Astrocyte of the cerebellum (primary cell): Measurements from ENCODE around the gene SCO1.

Source experiments
- DNase-seq: peaks from one replicate; pipeline ENCODE4 v3.0.0-alpha.2; 2011; ENCODE audit warnings: low read depth
- H3K4me3 ChIP-seq: 2 replicates; pipeline ENCODE4 v1.5.1; 2011; ENCODE audit warnings: mild to moderate bottlenecking, low read depth, low read length, moderate library complexity
- in situ Hi-C: cut with HindIII; loops from 2 replicates; pipeline ENCODE4 v1.10.0; 2017; ENCODE audit warnings: low sequenced_read_pairs
- TF ChIP-seq, protein P1 (sequence below): IDR thresholded peaks from 2 replicates; pipeline ENCODE4 v1.5.1; 2012; ENCODE audit warnings: low read length, low read depth, moderate library complexity, mild to moderate bottlenecking; ENCODE audit errors: missing control alignments

Gene SCO1

DNA sequence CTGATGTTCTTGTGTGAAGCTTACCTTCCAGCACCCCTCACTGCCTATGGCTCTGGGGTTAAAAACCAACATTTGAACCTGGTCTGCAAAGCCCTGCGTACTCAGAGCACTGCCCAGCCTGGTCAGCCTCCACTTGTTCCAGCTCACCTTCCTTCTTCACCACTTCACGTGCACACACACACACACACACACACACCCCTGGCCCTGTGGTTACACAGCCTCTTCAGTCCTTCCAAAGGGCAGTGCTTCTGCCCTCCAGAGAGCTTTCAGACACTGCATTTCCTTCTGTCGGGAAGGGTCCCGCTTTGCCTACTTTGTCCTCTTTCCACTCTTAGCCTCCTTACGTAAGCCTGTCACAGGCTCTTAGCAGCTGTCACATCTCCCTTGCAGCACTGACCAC is 42.1 kb upstream of the SCO1 start:
- in situ Hi-C loops = no loop called here
- H3K4me3 ChIP-seq = no peak overlapping the region
- TF ChIP-seq, protein P1, sequence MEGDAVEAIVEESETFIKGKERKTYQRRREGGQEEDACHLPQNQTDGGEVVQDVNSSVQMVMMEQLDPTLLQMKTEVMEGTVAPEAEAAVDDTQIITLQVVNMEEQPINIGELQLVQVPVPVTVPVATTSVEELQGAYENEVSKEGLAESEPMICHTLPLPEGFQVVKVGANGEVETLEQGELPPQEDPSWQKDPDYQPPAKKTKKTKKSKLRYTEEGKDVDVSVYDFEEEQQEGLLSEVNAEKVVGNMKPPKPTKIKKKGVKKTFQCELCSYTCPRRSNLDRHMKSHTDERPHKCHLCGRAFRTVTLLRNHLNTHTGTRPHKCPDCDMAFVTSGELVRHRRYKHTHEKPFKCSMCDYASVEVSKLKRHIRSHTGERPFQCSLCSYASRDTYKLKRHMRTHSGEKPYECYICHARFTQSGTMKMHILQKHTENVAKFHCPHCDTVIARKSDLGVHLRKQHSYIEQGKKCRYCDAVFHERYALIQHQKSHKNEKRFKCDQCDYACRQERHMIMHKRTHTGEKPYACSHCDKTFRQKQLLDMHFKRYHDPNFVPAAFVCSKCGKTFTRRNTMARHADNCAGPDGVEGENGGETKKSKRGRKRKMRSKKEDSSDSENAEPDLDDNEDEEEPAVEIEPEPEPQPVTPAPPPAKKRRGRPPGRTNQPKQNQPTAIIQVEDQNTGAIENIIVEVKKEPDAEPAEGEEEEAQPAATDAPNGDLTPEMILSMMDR = no peak
- DNase-seq = no peak

DNA sequence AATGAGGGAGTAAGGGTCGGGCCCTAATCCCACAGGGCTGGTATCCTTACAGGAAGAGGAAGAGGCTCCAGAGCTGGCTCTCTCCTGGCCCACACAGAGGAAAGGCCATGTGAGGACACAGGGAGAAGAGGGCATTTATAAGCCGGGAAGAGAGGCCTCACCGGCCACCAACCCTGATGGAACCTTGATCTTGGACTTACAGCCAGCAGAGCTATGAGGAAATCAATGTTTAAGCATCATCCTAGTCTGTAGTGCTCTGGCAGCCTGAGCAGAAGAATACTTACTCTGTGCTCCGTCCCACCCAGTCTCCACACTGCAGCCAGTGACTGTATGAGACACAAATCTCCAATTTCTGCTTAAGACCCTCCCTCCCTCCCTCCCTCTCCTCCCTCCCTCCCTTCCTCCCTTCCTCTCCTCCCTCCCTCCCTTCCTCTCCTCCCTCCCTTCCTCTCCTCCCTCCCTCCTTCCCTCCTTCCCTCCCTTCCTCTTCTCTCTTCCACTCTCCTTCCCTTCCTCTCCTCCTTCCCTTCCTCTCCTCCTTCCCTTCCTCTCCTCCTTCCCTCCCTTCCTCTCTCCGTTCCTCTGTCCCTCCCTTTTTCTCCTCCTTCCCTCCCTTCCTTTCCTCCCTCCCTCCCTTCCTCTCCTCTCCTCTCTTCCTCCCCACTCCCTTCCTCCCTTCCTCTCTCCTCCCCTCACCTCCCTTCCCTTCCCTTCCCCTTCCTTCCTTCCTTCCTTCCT is 41.4 kb upstream of the SCO1 start:
- DNase-seq = no peak
- in situ Hi-C loops = no loop called here
- no peak overlapping the region for H3K4me3 ChIP-seq
- TF ChIP-seq, protein P1 = no peak

DNA sequence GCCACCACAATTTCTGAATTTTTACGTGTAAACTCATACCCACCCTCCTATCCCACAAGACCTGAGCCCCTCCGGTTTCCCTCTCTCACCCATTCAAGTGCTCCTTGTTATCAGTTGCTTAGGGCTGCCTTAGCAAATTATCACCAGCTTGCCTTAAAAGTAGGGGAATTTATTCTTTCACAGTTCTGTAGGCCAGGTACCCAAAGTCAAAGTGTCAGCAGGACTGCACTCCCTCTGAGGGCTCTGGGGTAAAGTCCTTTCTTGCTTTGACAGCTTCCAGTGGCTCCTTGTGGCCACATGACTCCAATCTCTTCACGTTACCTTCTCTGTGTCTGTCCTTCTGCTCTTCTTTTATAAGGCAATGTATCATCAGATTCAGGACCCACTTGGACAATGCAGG is 40.4 kb upstream of the SCO1 start:
- TF ChIP-seq, protein P1 = no peak

DNA sequence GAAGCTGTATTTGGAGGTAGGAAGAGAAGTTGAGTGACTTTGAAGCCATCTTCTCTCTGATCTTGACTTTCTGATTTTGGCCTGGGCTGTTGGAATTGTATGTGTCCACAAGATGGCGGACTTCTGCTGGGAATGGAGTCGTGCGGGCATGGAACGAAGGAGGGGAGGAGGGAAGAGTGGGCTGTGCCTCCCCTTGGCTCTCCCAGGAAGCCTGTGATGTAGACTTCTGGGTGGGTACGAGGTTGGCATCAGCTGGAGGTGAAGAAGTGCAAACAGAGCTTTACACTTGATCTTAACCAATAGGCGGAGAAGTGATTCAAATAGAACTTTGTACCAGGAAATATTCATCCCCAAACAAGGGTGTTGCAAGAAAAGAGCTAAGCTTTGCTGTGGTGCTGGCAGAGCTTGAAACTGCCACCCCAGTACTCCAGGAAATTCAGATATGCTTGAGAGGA is 39.9 kb upstream of the SCO1 start:
- TF ChIP-seq, protein P1 = peak; percentile 85
- H3K4me3 ChIP-seq = no peak overlapping the region
- in situ Hi-C loops = no loop called here
- DNase-seq = peak; percentile 44

More for the DNA sequence above, 40.4 kb upstream of the SCO1 start:
- no peak overlapping the region for H3K4me3 ChIP-seq
- no peak for DNase-seq
- in situ Hi-C loops = no loop called here

DNA sequence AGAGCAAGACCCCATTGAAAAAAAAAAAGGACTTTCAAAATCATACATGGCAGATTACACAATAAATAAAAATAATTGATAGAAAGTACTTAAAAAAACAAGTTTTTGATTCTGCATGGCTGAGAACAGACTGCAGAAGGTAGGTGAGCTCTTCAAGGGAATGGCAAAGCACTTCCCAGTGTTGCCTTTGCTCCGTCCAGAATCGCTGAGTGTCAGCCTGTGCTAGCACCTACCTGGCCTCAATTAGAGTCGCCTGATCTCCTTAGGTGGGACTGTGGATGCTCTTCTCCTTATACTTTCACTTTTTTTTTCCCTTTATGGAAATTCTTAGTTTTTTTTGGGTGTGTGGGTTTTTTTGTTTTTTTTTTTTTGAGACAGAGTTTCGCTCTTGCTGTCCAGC is 38.5 kb upstream of the SCO1 start:
- TF ChIP-seq, protein P1 = no peak
- in situ Hi-C loops = no loop called here
- no peak overlapping the region for H3K4me3 ChIP-seq
- DNase-seq = no peak

DNA sequence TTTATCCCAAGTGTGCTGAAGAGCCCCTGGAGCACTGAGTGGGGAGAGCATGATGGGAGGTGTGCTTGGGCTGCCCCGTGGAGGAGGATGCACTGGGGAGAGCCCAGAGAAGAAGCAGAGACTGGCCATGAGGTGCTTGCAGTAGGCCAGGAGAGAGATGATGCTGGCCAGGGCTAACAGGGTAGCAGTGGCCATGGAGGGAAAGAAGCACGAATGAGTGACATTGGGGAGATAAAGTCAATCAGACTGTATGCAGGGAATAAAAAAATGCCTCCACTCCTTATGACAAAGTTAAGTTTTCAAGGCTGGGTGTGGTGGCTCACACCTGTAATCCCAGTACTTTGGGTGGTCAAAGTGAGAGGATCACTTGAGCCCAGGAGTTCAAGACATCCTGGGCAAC is 37.9 kb upstream of the SCO1 start:
- in situ Hi-C loops = no loop called here
- DNase-seq = no peak
- TF ChIP-seq, protein P1 = no peak
- no peak overlapping the region for H3K4me3 ChIP-seq
